K562 (cell line): Measurements from ENCODE around the gene L3MBTL1. TPM values are rescaled to one million over a fixed set of nuclear protein-coding genes. Genes with fewer than 3 reads are reported as not detected.

Experiments used
- HDAC1 ChIP-seq, 2 experiments: fragments of 450-650 bp; IDR thresholded peaks; 2 replicates each; pipeline ENCODE4 v1.6.1; 2016 to 2017; ENCODE audit warnings: inconsistent platforms in 1 of 2, mild to moderate bottlenecking in 1 of 2, moderate library complexity in 1 of 2
- HNRNPK ChIP-seq: fragments of 200-400 bp; formaldehyde crosslinking; IDR thresholded peaks from one replicate; pipeline ENCODE4 v1.6.1; 2018; ENCODE audit warnings: mild to moderate bottlenecking, low read depth, low read length; ENCODE audit not compliant: poor library complexity, severe bottlenecking
- NCOA6 ChIP-seq: fragments of 450-650 bp; IDR thresholded peaks from 2 replicates; pipeline ENCODE4 v1.6.1; 2017; ENCODE audit warnings: mild to moderate bottlenecking
- NFIC ChIP-seq: fragments of 450-650 bp; IDR thresholded peaks from 2 replicates; pipeline ENCODE4 v1.6.1; 2017; ENCODE audit warnings: mild to moderate bottlenecking, inconsistent platforms
- POLR2A ChIP-seq: fragments of 450-650 bp; conservative IDR thresholded peaks from 2 replicates; pipeline ENCODE4 v1.6.1; 2016
- POLR2AphosphoS2 ChIP-seq: IDR thresholded peaks from 2 replicates; pipeline ENCODE4 v1.6.1; 2012; ENCODE audit warnings: low read length, improper control_type of control experiment
- RAD21 ChIP-seq, 2 experiments: fragments of 250-450 bp in 1 of 2; fragments of 450-650 bp in 1 of 2; sonication (Bioruptor Pico) in 1 of 2; formaldehyde crosslinking in 1 of 2; IDR thresholded peaks in 1 of 2; conservative IDR thresholded peaks in 1 of 2; 2 replicates each; pipeline versions ENCODE4 v1.4.0 to v1.8.0; 2020 to 2022; ENCODE audit warnings: mild to moderate bottlenecking in 2 of 2, moderate library complexity in 1 of 2
- RBFOX2 ChIP-seq: fragments of 200-400 bp; formaldehyde crosslinking; IDR thresholded peaks from 2 replicates; pipeline ENCODE4 v1.6.1; 2017; ENCODE audit warnings: low read depth, mild to moderate bottlenecking, low read length, moderate library complexity
- REST ChIP-seq, 2 experiments: fragments of 450-650 bp; formaldehyde crosslinking in 1 of 2; IDR thresholded peaks; 2 replicates each; pipeline versions ENCODE4 v1.4.0 to v1.6.1; 2014 to 2020; ENCODE audit warnings: mild to moderate bottlenecking in 2 of 2, borderline replicate concordance in 1 of 2, low read depth in 1 of 2
- RFX7 ChIP-seq: fragments of 250-450 bp; sonication (Bioruptor Pico); IDR thresholded peaks from 2 replicates; pipeline ENCODE4 v1.5.1; 2021; ENCODE audit warnings: mild to moderate bottlenecking
- RNF219 ChIP-seq: fragments of 250-450 bp; sonication (Bioruptor Pico); IDR thresholded peaks from 2 replicates; pipeline ENCODE4 v1.5.0; 2022; ENCODE audit warnings: mild to moderate bottlenecking
- SRSF1 ChIP-seq: fragments of 200-400 bp; formaldehyde crosslinking; IDR thresholded peaks from 2 replicates; pipeline ENCODE4 v1.6.1; 2017; ENCODE audit warnings: mild to moderate bottlenecking, low read depth, low read length, moderate library complexity
- XRCC4 ChIP-seq: IDR thresholded peaks from one replicate; pipeline ENCODE4 v1.6.1; 2011; ENCODE audit not compliant: insufficient read depth, insufficient read length; ENCODE audit errors: extremely low read depth
- ZNF311 ChIP-seq: fragments of 250-450 bp; sonication (Bioruptor Pico); IDR thresholded peaks from 2 replicates; pipeline ENCODE4 v1.4.0; 2020; ENCODE audit warnings: mild to moderate bottlenecking, moderate library complexity
- polyA plus RNA-seq, 8 experiments: library from polyadenylated mRNA; depleted of rRNA in 4 of 8; stranded (reverse) in 5 of 8; unstranded in 3 of 8; fragments of >200 nt; fragmentation: Nextera tagmentation in 2 of 8; fragmentation: Illumina TruSeq in 1 of 8; extraction: Ambion mirVana in 2 of 8; extraction: Trizol in 1 of 8; gene quantifications; 2 replicates each; pipeline versions ENCODE4 v1.2.1 to v1.2.3, GENCODE V29; 2011 to 2014; ENCODE audit warnings: inconsistent platforms in 1 of 8, missing spikeins in 1 of 8
- total RNA-seq, 7 experiments: library from RNA; depleted of rRNA in 6 of 7; stranded (reverse); fragments of >200 nt in 6 of 7; fragmentation: Illumina TruSeq in 2 of 7; extraction: Trizol in 2 of 7; gene quantifications; 2 replicates each; pipeline versions ENCODE4 v1.2.1 to v1.2.3, GENCODE V29; 2011 to 2021; ENCODE audit warnings: low replicate concordance in 1 of 7

The L3MBTL1 gene
- total and polyA plus RNA-seq, 9 of the 15 experiments (the other 6 are each of a cell fraction or from before 2014, with no cell fraction given): 0.77 to 10.0 (median 4.4) TPM

- TF ChIP-seq REST (IDR thresholded peaks at IDR 0.05; ENCODE audit: borderline replicate concordance) (peak; percentile 14; the same call in 1 of the 2 replicates), REST (CRISPR knock-in tag; IDR thresholded peaks at IDR 0.05; ENCODE audit: low read depth) (no peak), HDAC1 (IDR thresholded peaks at IDR 0.05) (peak in 1 of 2 experiments; percentile 60; a peak in 1 of 4 replicates), POLR2A (peak; percentile 58; the same call in 1 of the 2 replicates), RFX7 (CRISPR knock-in tag) (no peak), RNF219 (CRISPR knock-in tag) (no peak), RAD21 (CRISPR knock-in tag; conservative IDR thresholded peaks at IDR 0.05 in 1 of 2, IDR thresholded peaks at IDR 0.05 in 1 of 2) (no peak), ZNF311 (CRISPR knock-in tag) (no peak), POLR2AphosphoS2 (no peak), NFIC (no peak), XRCC4 (no peak), RBFOX2 (peak; percentile 71), HNRNPK (no peak), SRSF1 (no peak), NCOA6 (no peak)
Measured at GRCh38 chr20:43513931-43514647, 6.6 kb downstream of the L3MBTL1 start (continued).
